Esophagus squamous epithelium (tissue), 4 donors: ENCODE data around the gene ASXL1.

ENCODE experiments used
- CTCF ChIP-seq, 6 experiments: fragments of 450-650 bp in 4 of 6; fragments of 200-600 bp in 2 of 6; sonication (generic) in 2 of 6; IDR thresholded peaks; one replicate each; pipeline ENCODE4 v1.5.1; 2016 to 2019; ENCODE audit warnings: antibody characterized with exemption in 6 of 6, mild to moderate bottlenecking in 4 of 6, moderate library complexity in 4 of 6
- POLR2A ChIP-seq, 4 donors: fragments of 450-650 bp; IDR thresholded peaks; one replicate each; pipeline ENCODE4 v1.6.1; 2017; ENCODE audit warnings: antibody characterized with exemption in 4 of 4, mild to moderate bottlenecking in 4 of 4, moderate library complexity in 3 of 4

- TF ChIP-seq CTCF (IDR thresholded peaks at IDR 0.05) (no peak), POLR2A (IDR thresholded peaks at IDR 0.05) (peak in 2 of 4 donors; percentile 29 to 36)
Measured at GRCh38 chr20:32358883-32359632, 927 bp downstream of the ASXL1 start.
